SK-N-SH (cell line): ENCODE data around the gene TMEM131L. TPM values are rescaled to one million over a fixed set of nuclear protein-coding genes. Genes with fewer than 3 reads are reported as not detected.

Experiments
- CTCF ChIA-PET: fragments of 300-600, 350-600 bp; formaldehyde crosslinking; extraction: SDS; loops from one replicate; lab custom pipeline; 2021; lab: Yijun Ruan, JAX
- POLR2A ChIA-PET: fragments of 350-600 bp; sonication (Branson Sonifier 250); formaldehyde crosslinking; extraction: SDS; loops from one replicate; lab custom pipeline; 2020; ENCODE audit warnings: antibody characterized with exemption, inconsistent platforms; lab: Yijun Ruan, JAX
- DNase-seq: peaks from one replicate; pipeline ENCODE4 v3.0.0; 2012
- H2AFZ ChIP-seq: fragments of 200-600 bp; sonication (generic); 2 replicates; pipeline ENCODE4 v1.8.1; 2016; ENCODE audit warnings: antibody characterized with exemption, mild to moderate bottlenecking, low read depth
- H3F3A ChIP-seq: fragments of 200-600 bp; sonication (generic); replicated peaks from 2 replicates; pipeline ENCODE3; 2016; ENCODE audit warnings: antibody characterized with exemption, mild to moderate bottlenecking; ENCODE audit not compliant: insufficient read depth
- H3K27ac ChIP-seq, 2 experiments: fragments of 200-500 bp in 1 of 2; fragments of 200-600 bp in 1 of 2; sonication (Bioruptor generic) in 1 of 2; sonication (generic), shearing (Covaris generic) in 1 of 2; 2 replicates each; pipeline versions ENCODE4 v1.5.1 to v1.6.1; 2014 to 2016; ENCODE audit warnings: low read depth in 2 of 2, inconsistent platforms in 1 of 2, low read length in 1 of 2, mild to moderate bottlenecking in 1 of 2, mixed read lengths in 1 of 2
- H3K27me3 ChIP-seq: fragments of 200-600 bp; sonication (generic), shearing (Covaris generic); 2 replicates; pipeline ENCODE4 v1.6.1; 2016; ENCODE audit warnings: mixed run types; ENCODE audit not compliant: insufficient read depth
- H3K36me3 ChIP-seq, 2 experiments: fragments of 200-500 bp in 1 of 2; fragments of 200-600 bp in 1 of 2; sonication (Bioruptor generic) in 1 of 2; sonication (generic) in 1 of 2; replicated peaks in 1 of 2; 2 replicates each; pipeline versions ENCODE3 to v1.5.1; 2014 to 2016; ENCODE audit warnings: low read length in 1 of 2, mild to moderate bottlenecking in 1 of 2; ENCODE audit not compliant: insufficient read depth in 2 of 2, control insufficient read depth in 1 of 2
- H3K4me1 ChIP-seq, 2 experiments: fragments of 200-500 bp in 1 of 2; fragments of 200-600 bp in 1 of 2; sonication (Bioruptor generic) in 1 of 2; sonication (generic), shearing (Covaris generic) in 1 of 2; 2 replicates each; pipeline versions ENCODE4 v1.5.1 to v1.6.1; 2014 to 2016; ENCODE audit warnings: low read depth in 1 of 2, low read length in 1 of 2, mixed run types in 1 of 2; ENCODE audit not compliant: insufficient read depth in 2 of 2, control insufficient read depth in 1 of 2
- H3K4me2 ChIP-seq: fragments of 200-600 bp; sonication (generic), shearing (Covaris generic); 2 replicates; pipeline ENCODE4 v1.6.1; 2017; ENCODE audit warnings: mixed run types
- H3K4me3 ChIP-seq, 2 experiments: fragments of 200-500 bp in 1 of 2; fragments of 200-600 bp in 1 of 2; sonication (Bioruptor generic) in 1 of 2; sonication (generic), shearing (Covaris generic) in 1 of 2; 2 replicates each; pipeline versions ENCODE4 v1.5.1 to v1.8.1; 2014 to 2016; ENCODE audit warnings: low read depth in 2 of 2, inconsistent platforms in 1 of 2, low read length in 1 of 2, mild to moderate bottlenecking in 1 of 2, mixed read lengths in 1 of 2, moderate library complexity in 1 of 2
- H3K79me2 ChIP-seq: fragments of 200-600 bp; sonication (generic); 2 replicates; pipeline ENCODE4 v1.8.1; 2017; ENCODE audit warnings: mild to moderate bottlenecking; ENCODE audit not compliant: insufficient read depth
- H3K9ac ChIP-seq: fragments of 200-600 bp; sonication (generic); 2 replicates; pipeline ENCODE4 v1.6.1; 2017; ENCODE audit warnings: mixed run types
- H3K9me2 ChIP-seq: fragments of 200-600 bp; sonication (generic); 2 replicates; pipeline ENCODE4 v1.6.1; 2017; ENCODE audit warnings: mixed run types
- H3K9me3 ChIP-seq: fragments of 200-600 bp; sonication (generic); 2 replicates; pipeline ENCODE4 v1.6.1; 2017; ENCODE audit warnings: mixed run types, mild to moderate bottlenecking, moderate library complexity
- H4K20me1 ChIP-seq: fragments of 200-600 bp; sonication (generic); 2 replicates; pipeline ENCODE4 v1.6.1; 2017; ENCODE audit warnings: mild to moderate bottlenecking, mixed run types; ENCODE audit not compliant: insufficient read depth
- FOXM1 ChIP-seq: IDR thresholded peaks from 2 replicates; pipeline ENCODE4 v1.4.0; 2012; ENCODE audit warnings: low read depth, mild to moderate bottlenecking
- GABPA ChIP-seq: IDR thresholded peaks from 2 replicates; pipeline ENCODE4 v1.4.0; 2012; ENCODE audit warnings: low read depth, mild to moderate bottlenecking
- IRF3 ChIP-seq: fragments of 150-350 bp; IDR thresholded peaks from 2 replicates; pipeline ENCODE4 v1.6.1; 2016; ENCODE audit warnings: mild to moderate bottlenecking, low read depth, low read length
- MEF2A ChIP-seq: IDR thresholded peaks from 2 replicates; pipeline ENCODE4 v1.4.0; 2012; ENCODE audit warnings: low read depth, borderline replicate concordance
- SIN3A ChIP-seq: IDR thresholded peaks from 2 replicates; pipeline ENCODE4 v1.6.1; 2012; ENCODE audit warnings: low read depth, mild to moderate bottlenecking, low read length, moderate library complexity, borderline replicate concordance
- SMC3 ChIP-seq: IDR thresholded peaks from 2 replicates; pipeline ENCODE4 v1.6.1; 2012; ENCODE audit warnings: low read depth, low read length, improper control_type of control experiment
- TCF12 ChIP-seq: IDR thresholded peaks from 2 replicates; pipeline ENCODE4 v1.4.0; 2012
- USF1 ChIP-seq: IDR thresholded peaks from 2 replicates; pipeline ENCODE4 v1.4.0; 2012; ENCODE audit warnings: low read depth, borderline replicate concordance
- ZBTB33 ChIP-seq: IDR thresholded peaks from 2 replicates; pipeline ENCODE4 v1.4.0; 2012; ENCODE audit warnings: low read depth, borderline replicate concordance
- WGBS: methylation state at CpG from one replicate; pipeline ENCODE4 v1.1.6; 2017; ENCODE audit warnings: low lambda C conversion rate; 5-methylcytosine and 5-hydroxymethylcytosine counted together
- polyA plus RNA-seq, 3 experiments: library from polyadenylated mRNA; depleted of rRNA; stranded (reverse); fragments of >200 nt; gene quantifications; 2 replicates each; pipeline ENCODE4 v1.2.3, GENCODE V29; 2012
- TF ChIP-seq, protein P1 (sequence below): IDR thresholded peaks from 2 replicates; pipeline ENCODE4 v1.6.1; 2012; ENCODE audit warnings: mild to moderate bottlenecking, low read depth, low read length, moderate library complexity

The TMEM131L gene
- polyA plus RNA-seq, 1 of the 3 experiments (the other 2 are of a cell fraction) = 6.2 TPM

DNA sequence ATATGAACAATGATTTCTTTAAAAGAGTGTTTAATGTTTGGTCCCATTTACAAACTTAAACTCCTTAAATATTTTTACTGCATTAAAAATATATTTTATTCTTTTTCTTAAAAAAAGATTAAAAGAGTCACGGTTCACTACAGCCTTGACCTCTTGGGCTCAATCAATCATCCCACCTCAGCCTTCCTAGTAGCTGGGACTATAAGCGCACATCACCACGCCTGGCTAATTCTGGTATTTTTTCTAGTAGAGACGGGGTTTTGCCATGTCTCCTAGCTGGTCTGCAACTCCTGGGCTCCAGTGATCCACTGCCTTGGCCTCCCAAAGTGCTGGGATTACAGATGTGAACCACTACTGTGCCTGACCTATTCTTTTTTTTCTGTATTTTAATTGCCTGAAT lies 113.2 kb downstream of the TMEM131L start:
- Histone ChIP-seq H2AFZ (no peak overlapping the region), H4K20me1 (no peaks in the 10 kb centered on the region), H3F3A (no peaks in the 10 kb centered on the region), H3K27ac (no peak overlapping the region), H3K4me2 (no peak overlapping the region), H3K4me3 (no peak overlapping the region), H3K27me3 (no peaks in the 10 kb centered on the region), H3K4me1 (no peaks in the 10 kb centered on the region; a peak in 1 of 4 replicates), H3K9me2 (no peaks in the 10 kb centered on the region), H3K36me3 (peaks cover 0 to 2% of the 10 kb centered on the region in 2 experiments), H3K9ac (no peak overlapping the region), H3K9me3 (no peaks in the 10 kb centered on the region), H3K79me2 (no peaks in the 10 kb centered on the region)
- ChIA-PET CTCF (no interaction called here), POLR2A (no interaction called here)
- WGBS = 94% methylated on average over 4 of the region's 4 CpGs
- DNase-seq = no peak
- TF ChIP-seq SIN3A (no peak), GABPA (no peak)

DNA sequence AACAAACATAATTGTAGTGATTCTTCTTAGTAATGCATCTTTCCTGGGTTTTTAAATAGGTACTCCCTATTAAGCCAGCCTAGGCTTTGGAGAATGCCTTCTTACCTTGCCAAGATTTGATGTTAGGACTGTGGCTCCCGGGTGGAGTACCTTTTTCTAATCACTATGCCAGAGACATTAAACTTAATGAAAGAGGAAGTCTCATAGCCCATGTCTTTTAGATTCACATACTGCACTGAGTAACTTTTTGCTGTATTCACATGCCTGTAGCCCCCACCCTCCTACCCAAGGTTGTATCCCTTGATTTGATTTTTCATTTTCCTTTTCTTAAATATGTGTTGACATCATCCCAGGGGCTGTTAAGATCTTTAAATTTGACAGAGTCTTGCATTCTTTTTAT lies 113.7 kb downstream of the TMEM131L start:
- Histone ChIP-seq H4K20me1 (no peaks in the 10 kb centered on the region), H3K36me3 (peaks cover 0 to 2% of the 10 kb centered on the region in 2 experiments), H2AFZ (no peak overlapping the region), H3K79me2 (no peaks in the 10 kb centered on the region), H3K4me3 (no peak overlapping the region), H3K9me2 (no peaks in the 10 kb centered on the region), H3K4me1 (peaks cover 0 to under 1% of the 10 kb centered on the region in 2 experiments; a peak in 1 of 4 replicates), H3K9me3 (no peaks in the 10 kb centered on the region), H3K9ac (no peak overlapping the region), H3K27ac (no peak overlapping the region), H3K27me3 (no peaks in the 10 kb centered on the region), H3F3A (no peaks in the 10 kb centered on the region), H3K4me2 (no peak overlapping the region)
- no peak for TF ChIP-seq FOXM1
- TF ChIP-seq TCF12 = no peak
- no peak for TF ChIP-seq SMC3
- no peak for TF ChIP-seq USF1
- TF ChIP-seq ZBTB33 = no peak
- TF ChIP-seq, protein P1, sequence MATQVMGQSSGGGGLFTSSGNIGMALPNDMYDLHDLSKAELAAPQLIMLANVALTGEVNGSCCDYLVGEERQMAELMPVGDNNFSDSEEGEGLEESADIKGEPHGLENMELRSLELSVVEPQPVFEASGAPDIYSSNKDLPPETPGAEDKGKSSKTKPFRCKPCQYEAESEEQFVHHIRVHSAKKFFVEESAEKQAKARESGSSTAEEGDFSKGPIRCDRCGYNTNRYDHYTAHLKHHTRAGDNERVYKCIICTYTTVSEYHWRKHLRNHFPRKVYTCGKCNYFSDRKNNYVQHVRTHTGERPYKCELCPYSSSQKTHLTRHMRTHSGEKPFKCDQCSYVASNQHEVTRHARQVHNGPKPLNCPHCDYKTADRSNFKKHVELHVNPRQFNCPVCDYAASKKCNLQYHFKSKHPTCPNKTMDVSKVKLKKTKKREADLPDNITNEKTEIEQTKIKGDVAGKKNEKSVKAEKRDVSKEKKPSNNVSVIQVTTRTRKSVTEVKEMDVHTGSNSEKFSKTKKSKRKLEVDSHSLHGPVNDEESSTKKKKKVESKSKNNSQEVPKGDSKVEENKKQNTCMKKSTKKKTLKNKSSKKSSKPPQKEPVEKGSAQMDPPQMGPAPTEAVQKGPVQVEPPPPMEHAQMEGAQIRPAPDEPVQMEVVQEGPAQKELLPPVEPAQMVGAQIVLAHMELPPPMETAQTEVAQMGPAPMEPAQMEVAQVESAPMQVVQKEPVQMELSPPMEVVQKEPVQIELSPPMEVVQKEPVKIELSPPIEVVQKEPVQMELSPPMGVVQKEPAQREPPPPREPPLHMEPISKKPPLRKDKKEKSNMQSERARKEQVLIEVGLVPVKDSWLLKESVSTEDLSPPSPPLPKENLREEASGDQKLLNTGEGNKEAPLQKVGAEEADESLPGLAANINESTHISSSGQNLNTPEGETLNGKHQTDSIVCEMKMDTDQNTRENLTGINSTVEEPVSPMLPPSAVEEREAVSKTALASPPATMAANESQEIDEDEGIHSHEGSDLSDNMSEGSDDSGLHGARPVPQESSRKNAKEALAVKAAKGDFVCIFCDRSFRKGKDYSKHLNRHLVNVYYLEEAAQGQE = no peak
- no peak for TF ChIP-seq IRF3
- TF ChIP-seq MEF2A = no peak
- POLR2A ChIA-PET = no interaction called here
- CTCF ChIA-PET = no interaction called here
- WGBS = 82% methylated on average over 1 of the region's 1 CpG
- DNase-seq = no peak
